ENCODE measurements around the gene RSPO3. TPM values are rescaled to one million over a fixed set of nuclear protein-coding genes. Genes with fewer than 3 reads are reported as not detected.

Gene RSPO3
- total RNA-seq, 1 donor from 2014 or later, result 14.0 TPM

GRCh38 chr6:127185437-127185995, 67.0 kb downstream of the RSPO3 start:
- no peak for DNase-seq (ENCODE audit: extremely low spot score in 2 of 2)
- TF ChIP-seq POLR2A (IDR thresholded peaks at IDR 0.05), result no peak
- TF ChIP-seq CTCF (IDR thresholded peaks at IDR 0.05), result no peak
- TF ChIP-seq POLR2AphosphoS5 (IDR thresholded peaks at IDR 0.05; ENCODE audit: insufficient read depth in 1 of 2, low read depth in 1 of 2), result no peak
- H3K36me3 ChIP-seq, result no peaks in the 10 kb centered on the region
- no peak overlapping the region for H3K4me3 ChIP-seq
- no peaks in the 10 kb centered on the region for H3K27me3 ChIP-seq
- no peak overlapping the region for H3K27ac ChIP-seq
- intact Hi-C loops (cut with DNase I), result no loop called here
- H3K9me3 ChIP-seq, result no peaks in the 10 kb centered on the region
- no peaks in the 10 kb centered on the region for H3K4me1 ChIP-seq

GRCh38 chr6:127186889-127187288, 68.4 kb downstream of the RSPO3 start:
- Histone ChIP-seq H3K27ac (no peak overlapping the region), H3K9me3 (no peaks in the 10 kb centered on the region), H3K4me3 (no peak overlapping the region), H3K4me1 (peaks cover 2% of the 10 kb centered on the region), H3K27me3 (no peaks in the 10 kb centered on the region), H3K36me3 (no peaks in the 10 kb centered on the region)
- TF ChIP-seq CTCF (IDR thresholded peaks at IDR 0.05) (no peak), POLR2AphosphoS5 (IDR thresholded peaks at IDR 0.05; ENCODE audit: insufficient read depth in 1 of 2, low read depth in 1 of 2) (no peak), POLR2A (IDR thresholded peaks at IDR 0.05) (no peak)
- DNase-seq (ENCODE audit: extremely low spot score in 2 of 2), result no peak
- intact Hi-C loops (cut with DNase I), result no loop called here

GRCh38 chr6:127188744-127189143, 70.3 kb downstream of the RSPO3 start:
- Histone ChIP-seq H3K27ac (no peak overlapping the region), H3K36me3 (no peaks in the 10 kb centered on the region), H3K27me3 (no peaks in the 10 kb centered on the region), H3K4me1 (peaks cover 10% of the 10 kb centered on the region), H3K9me3 (no peaks in the 10 kb centered on the region), H3K4me3 (no peak overlapping the region)
- DNase-seq (ENCODE audit: extremely low spot score in 2 of 2), result no peak
- intact Hi-C loops (cut with DNase I), result no loop called here
- TF ChIP-seq CTCF (IDR thresholded peaks at IDR 0.05), result no peak
- TF ChIP-seq POLR2A (IDR thresholded peaks at IDR 0.05), result no peak
- no peak for TF ChIP-seq POLR2AphosphoS5 (IDR thresholded peaks at IDR 0.05; ENCODE audit: insufficient read depth in 1 of 2, low read depth in 1 of 2)

- intact Hi-C loops (cut with DNase I), result no loop called here
- no peaks in the 10 kb centered on the region for H3K36me3 ChIP-seq
- no peaks in the 10 kb centered on the region for H3K9me3 ChIP-seq
- TF ChIP-seq POLR2AphosphoS5 (IDR thresholded peaks at IDR 0.05; ENCODE audit: insufficient read depth in 1 of 2, low read depth in 1 of 2) (no peak), POLR2A (IDR thresholded peaks at IDR 0.05) (no peak), CTCF (IDR thresholded peaks at IDR 0.05) (no peak)
- H3K4me3 ChIP-seq, result no peak overlapping the region
- no peak overlapping the region for H3K27ac ChIP-seq
- H3K4me1 ChIP-seq, result peaks cover 10% of the 10 kb centered on the region
- DNase-seq (ENCODE audit: extremely low spot score in 2 of 2), result no peak
- no peaks in the 10 kb centered on the region for H3K27me3 ChIP-seq
These were observed 72.1 kb downstream of the RSPO3 start for GRCh38 chr6:127190552-127190951.

- no peak overlapping the region for H3K4me3 ChIP-seq
- H3K36me3 ChIP-seq, result no peaks in the 10 kb centered on the region
- H3K27ac ChIP-seq, result no peak overlapping the region
- H3K9me3 ChIP-seq, result no peaks in the 10 kb centered on the region
- intact Hi-C loops (cut with DNase I), result no loop called here
- TF ChIP-seq POLR2A (IDR thresholded peaks at IDR 0.05) (no peak), POLR2AphosphoS5 (IDR thresholded peaks at IDR 0.05; ENCODE audit: insufficient read depth in 1 of 2, low read depth in 1 of 2) (no peak), CTCF (IDR thresholded peaks at IDR 0.05) (no peak)
- H3K4me1 ChIP-seq, result peaks cover 10% of the 10 kb centered on the region
- no peaks in the 10 kb centered on the region for H3K27me3 ChIP-seq
- DNase-seq (ENCODE audit: extremely low spot score in 2 of 2), result no peak
These were observed 73.2 kb downstream of the RSPO3 start for GRCh38 chr6:127191716-127192115.
